Medulla oblongata (tissue), 1 donor: ENCODE measurements around the gene HYI.
"Not testable (repeated sequence)": the region's sequence is repeated elsewhere in the genome, so short reads cannot be mapped to it uniquely, and the experiment has no call there.

Experiments
- DNase-seq: peaks from one replicate; pipeline ENCODE4 v3.0.0-alpha.2; 2015; ENCODE audit errors: extremely low spot score

The HYI gene

GRCh38 chr1:43427524-43427923 lies 26.2 kb downstream of the HYI start:
- no peak for DNase-seq

DNA sequence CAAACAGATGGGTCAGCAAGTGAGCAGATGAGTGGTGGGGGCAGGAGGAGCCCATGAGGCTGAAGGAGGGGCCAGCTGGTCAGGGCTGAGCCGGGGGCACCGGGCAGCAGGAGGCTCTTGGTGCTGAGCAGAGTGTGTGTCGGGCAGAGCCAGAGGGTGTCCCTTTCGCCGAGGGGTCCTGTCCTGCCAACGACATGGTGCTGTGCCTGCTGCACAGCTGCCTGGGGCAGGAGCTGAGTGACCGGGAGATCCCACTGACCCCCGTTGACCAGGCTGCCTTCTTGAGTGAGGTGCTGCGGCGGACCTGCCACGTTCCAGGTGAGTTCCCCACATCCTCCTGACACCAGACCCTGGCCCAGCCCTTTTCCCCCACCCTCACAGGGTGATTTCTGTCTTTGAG lies 27.5 kb downstream of the HYI start:
- no peak for DNase-seq

- no peak for DNase-seq
Observed at GRCh38 chr1:43425045-43425444, 28.7 kb downstream of the HYI start.

GRCh38 chr1:43423672-43424550 lies 29.8 kb downstream of the HYI start:
- DNase-seq, result no peak

DNA sequence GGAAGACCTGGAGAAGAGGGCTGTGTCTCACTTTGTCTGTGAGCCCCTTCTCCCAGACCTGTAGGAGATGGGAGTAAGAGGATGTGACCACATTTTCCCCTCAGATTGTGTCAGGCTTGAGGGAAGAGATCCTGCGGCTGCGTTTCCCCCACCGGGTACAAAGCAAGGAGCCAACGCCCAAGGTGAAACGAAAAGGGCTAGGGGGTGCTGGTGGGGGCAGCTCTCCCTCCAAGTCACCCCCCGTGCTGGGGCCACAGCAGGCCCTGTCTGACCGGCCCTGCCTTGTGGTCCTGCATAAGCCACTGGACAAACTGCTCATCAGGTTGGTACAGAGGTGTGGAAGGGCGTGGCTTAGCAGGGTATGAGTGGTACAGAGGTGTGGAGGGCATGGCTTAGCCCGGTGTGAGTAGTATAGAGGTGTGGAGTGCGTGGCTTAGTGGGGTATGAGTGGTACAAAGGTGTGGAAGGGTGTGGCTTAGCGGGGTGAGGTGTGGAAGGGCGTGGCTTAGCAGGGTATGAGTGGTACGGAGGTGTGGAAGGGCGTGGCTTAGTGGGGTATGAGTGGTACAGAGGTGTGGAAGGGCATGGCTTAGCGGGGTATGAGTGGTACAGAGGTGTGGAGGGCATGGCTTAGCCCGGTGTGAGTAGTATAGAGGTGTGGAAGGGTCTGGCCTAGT lies 30.6 kb downstream of the HYI start:
- no peak for DNase-seq

DNA sequence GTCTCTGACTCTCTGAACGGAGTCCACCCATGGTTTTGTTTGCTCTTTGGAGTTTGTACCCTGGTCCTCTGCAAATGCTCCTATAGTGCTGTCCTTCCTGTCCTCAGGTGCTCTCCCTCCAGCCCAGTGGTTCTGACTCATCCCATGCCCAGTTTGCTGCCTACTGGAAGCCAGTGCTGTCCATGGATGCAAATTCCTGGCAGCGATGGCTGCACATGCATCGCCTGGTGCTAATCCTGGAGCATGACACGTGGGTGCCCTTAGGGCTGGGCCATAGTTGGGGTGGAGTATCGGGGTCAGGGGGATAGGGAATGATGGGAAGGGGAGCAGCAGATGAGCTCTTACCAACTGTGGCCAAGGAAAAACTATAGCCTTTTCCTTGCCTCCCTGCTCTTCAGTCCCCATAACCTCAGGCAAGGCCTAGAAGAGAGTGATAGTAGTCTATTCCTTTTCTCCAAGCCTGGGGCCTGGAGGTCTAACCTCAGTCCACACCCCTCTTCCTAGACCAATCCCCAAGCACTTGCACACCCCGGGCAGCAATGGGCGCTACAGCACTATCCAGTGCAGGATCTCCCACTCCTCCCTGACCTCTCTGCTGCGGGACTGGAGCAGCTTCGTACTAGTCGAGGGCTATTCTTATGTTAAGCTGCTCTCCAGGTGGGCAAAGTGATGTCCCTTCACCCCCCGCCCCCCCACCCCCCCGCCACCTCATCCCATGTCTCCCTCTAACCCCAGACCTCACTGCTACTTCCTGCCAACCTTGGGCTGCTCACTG lies 31.6 kb downstream of the HYI start:
- DNase-seq, result no peak

DNA sequence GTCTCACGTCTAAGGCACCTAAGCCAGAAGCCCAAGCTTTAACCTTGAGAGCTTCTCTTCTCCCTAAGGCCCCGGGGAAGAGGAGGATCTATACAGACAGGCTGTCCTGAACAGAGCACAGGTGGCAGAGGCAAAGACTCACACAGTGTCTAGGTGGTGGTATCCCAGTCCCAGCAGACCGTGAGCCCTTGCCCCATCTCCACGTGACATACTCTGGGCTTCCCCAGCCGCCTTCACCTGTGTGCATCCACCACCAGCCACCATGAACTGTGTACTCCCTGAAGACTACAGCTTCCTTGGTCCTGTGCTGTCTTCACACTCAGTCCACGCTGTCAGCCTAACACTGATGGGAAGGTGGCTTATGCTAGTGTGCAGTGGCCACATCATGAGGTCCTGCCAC lies 32.3 kb downstream of the HYI start:
- DNase-seq, result no peak

GRCh38 chr1:43420874-43421273 lies 32.9 kb downstream of the HYI start:
- no peak for DNase-seq

- DNase-seq, result no peak
Observed at GRCh38 chr1:43419627-43420425, 33.9 kb downstream of the HYI start.

DNA sequence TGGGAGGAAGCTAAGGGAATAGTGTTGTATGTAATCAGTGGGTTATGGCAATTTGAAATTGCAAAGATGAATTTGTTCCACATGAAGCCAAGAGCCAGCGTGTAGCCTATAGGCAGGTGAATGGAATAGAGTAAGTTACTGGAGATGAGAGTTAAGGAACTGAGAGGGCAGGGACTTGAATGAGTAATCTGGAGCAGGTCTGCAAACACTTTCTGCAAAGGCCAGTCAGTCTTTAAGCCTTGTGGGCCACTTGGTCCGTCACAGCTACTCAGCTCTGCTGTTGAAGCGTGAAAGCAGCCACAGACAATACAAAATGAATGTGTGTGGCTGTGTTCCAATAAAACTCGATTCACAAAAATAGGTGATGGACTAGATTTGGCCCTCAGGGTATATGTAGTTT lies 34.9 kb downstream of the HYI start:
- no peak for DNase-seq

DNA sequence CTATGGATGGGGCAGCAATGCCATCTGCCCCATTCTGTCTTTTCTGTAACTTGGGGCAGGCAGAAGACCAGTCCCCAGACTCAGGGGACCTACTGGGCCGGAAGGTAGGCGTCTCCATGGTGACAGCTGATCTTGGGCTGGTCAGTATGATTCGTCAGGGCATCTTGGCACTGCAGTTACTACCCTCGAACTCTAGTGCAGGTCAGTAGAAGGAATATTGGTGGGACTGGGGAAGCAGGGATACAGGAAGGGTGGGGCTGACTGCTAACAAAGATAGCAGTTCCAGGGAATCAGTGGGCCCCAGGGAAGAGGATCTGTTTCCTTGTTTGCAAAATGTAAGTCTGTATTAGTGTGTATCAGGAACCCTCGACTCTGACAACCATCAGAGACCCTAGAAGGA lies 37.8 kb downstream of the HYI start:
- no peak for DNase-seq

DNA sequence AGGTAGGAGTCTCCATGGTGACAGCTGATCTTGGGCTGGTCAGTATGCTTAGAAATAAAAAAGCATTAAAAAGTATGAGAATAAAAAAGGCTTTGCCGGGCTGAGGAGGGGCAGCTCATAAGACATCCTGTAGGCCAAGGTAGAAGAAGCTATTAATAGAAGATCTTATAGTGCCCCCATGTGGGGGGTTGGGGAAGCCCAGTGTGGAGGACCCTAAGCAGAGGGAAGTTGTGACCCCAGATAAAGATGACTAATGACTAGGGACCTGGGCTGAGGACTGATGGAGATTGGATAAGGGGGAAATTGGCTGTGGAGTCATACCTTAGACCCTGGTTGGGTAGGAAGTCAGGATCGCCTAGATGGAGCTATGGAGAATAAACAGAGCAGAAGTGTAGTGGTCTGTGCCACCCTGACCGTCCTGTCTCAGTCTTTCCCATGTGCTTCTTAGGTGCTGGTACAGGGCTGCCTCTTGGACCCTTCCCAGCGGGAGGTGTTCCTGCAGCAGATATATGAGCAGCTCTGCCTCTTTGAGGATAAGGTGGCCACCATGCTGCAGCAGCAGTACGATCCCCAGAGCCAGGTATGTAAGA lies 39.0 kb downstream of the HYI start:
- DNase-seq, result peak; percentile 69

DNA sequence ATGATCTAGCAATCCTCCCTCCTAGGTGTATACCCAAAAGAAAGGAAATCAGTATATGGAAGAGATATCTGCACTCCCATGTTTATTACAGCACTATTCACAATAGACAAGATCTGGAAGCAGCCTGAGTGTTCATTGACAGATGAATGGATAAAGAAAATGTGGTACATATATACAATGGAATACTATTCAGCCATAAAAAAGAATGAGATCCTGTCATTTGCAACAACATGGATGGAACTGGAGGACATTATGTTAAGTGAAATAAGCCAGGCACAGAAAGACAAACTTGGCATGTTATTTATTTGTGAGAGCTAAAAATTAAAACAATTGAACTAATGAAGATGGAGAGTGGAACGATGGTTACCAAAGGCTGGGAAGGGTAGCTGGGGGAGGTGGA lies 40.3 kb downstream of the HYI start:
- DNase-seq, result not testable (repeated sequence)

DNA sequence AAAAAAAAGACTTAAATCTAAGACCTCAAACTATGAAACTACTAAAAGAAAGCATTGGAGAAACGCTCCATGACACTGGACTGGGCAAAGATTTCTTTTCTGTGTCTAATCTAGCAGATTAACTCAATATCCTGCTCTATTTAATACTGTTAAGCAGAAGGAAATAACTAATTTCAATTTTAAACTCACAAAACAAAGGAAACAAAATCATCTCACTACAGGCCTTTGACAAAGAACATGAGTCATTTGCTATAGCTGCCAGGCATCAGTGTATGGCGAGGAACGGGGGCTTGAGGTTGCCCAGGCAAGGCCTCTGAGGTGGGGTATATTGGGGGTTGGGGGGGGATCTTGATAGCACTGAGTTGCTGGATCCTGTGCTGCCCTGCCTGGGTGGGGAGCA lies 43.2 kb downstream of the HYI start:
- no peak for DNase-seq

DNA sequence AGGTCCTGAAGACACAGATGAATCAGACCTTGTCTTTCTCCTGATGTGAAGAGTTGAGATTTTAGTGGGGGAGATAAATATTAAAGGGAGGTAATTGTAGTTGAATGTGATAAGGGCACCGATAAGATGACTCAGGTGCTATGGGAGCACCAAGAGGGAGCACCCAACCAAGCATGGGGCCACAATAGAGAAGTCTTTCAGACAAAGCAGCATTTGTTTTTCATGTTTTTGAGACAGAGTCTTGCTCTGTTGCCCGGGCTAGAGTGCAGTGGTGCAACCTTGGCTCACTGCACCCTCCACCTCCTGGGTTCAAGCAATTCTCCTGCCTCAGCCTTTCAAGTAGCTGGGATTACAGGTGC lies 47.9 kb downstream of the HYI start:
- no peak for DNase-seq

DNA sequence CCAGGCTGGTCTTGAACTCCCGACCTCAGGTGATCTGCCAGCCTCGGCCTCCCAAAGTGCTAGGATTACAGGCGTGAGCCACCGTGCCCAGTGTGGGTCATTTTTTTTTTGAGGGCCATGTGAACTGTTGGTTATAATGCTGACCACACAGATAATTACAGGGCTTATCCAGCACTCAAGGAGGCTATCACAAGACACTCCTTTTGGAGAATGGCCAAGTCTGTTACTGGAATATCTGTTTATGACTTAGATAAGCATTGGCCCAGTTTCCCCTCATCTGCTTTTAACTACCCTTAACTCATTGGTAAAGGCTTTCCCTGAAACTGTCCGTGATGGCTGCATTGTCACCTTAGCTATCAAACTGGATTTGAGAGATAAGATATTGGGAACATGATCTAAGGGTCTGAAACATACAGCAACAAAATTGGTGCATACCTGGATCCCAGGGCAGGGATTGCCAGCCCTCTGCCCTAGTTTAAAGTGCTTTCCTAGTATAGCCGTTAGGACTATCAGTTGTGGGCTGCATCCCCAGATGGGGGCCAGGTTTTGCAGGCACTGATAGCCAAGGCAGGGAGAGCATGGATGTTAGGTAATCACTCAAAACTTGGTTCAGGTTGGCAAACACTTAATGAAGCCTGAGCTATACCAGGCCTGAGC lies 48.4 kb downstream of the HYI start:
- no peak for DNase-seq

DNA sequence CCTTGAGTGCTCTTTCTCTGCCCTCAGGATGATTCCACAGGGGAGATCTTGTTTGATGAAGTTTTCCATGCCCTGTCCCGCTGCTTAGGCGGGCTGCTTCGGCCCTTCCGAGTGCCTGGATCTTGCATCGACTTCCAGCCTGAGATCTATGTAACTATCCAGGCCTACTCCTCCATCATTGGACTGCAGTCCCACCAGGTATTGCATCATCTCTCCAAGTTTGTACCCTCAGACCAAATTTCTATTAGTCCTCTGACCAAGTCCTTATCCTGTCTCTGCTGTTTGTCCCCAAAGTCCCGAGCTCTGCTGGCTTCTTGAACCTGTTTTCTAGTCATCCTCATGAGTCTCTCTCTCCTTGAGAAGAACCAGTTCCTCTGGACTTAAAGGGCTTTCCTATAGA lies 49.4 kb downstream of the HYI start:
- DNase-seq, result no peak

DNA sequence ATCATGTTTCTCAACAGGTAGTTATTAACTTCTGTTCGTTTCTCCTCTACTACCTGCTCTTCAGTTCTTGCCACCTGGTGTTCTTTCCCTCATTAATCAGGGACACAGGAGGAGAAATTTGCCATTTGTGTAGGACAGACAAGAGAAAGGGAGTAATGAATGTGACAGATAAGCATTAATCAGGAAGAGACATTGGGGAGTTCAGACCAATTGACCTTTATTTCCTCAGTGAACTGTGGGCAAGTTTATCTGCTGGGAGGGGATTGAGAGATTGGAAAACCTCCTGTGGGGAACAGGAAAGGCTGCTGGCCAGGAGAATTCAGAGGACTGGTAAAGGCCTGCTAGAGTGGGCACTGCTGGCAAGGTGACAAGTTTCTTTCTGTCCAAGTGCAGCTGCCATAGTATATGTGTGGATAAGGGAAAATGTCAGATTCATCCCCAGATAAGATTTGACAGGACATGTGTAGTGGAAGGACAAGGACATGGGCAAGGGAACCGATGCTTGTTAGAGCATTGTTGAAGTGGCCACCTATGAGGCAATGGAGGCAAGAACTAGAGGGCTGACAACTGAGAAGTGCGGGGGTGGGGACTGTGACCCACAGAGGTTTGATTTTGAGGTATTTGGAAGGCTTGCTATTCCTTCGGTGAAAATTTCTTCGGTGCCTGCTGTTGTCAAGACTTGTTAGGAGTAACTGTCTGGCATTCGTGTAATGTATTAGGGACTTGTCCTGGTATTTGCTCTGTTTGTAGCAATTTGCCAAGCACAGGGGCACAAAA lies 51.5 kb downstream of the HYI start:
- no peak for DNase-seq
